ENCODE measurements around the gene BMP2K.
"Not testable (repeated sequence)": the region's sequence is repeated elsewhere in the genome, so short reads cannot be mapped to it uniquely, and the experiment has no call there.

The BMP2K gene

DNA sequence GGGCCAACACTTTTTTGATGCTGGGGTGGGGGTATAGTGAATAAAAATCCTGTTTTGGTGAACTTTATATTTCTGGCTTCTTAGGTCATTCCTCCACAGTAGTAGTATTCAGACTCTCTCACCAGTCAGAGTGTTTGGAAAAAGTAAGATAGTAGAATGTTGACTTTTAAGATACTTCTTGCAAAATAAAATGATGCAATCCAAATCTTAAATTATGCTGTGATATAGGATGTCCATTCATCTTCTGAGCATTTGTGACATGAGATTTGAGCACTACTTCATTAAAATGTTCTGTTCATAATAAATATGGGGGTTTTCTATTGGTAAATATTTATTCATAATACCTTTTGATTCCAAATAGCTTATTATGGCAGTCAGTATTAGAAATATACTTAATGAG, 70.1 kb downstream of the BMP2K start:
- H3K4me3 ChIP-seq (replicated peaks; ENCODE audit: low read depth, low read length) = no peak overlapping the region
- peak; percentile 11 for DNase-seq (ENCODE audit: low read depth)
- TF ChIP-seq, protein P1, sequence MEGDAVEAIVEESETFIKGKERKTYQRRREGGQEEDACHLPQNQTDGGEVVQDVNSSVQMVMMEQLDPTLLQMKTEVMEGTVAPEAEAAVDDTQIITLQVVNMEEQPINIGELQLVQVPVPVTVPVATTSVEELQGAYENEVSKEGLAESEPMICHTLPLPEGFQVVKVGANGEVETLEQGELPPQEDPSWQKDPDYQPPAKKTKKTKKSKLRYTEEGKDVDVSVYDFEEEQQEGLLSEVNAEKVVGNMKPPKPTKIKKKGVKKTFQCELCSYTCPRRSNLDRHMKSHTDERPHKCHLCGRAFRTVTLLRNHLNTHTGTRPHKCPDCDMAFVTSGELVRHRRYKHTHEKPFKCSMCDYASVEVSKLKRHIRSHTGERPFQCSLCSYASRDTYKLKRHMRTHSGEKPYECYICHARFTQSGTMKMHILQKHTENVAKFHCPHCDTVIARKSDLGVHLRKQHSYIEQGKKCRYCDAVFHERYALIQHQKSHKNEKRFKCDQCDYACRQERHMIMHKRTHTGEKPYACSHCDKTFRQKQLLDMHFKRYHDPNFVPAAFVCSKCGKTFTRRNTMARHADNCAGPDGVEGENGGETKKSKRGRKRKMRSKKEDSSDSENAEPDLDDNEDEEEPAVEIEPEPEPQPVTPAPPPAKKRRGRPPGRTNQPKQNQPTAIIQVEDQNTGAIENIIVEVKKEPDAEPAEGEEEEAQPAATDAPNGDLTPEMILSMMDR (IDR thresholded peaks at IDR 0.05; ENCODE audit: low read length, missing control alignments) = no peak

DNA sequence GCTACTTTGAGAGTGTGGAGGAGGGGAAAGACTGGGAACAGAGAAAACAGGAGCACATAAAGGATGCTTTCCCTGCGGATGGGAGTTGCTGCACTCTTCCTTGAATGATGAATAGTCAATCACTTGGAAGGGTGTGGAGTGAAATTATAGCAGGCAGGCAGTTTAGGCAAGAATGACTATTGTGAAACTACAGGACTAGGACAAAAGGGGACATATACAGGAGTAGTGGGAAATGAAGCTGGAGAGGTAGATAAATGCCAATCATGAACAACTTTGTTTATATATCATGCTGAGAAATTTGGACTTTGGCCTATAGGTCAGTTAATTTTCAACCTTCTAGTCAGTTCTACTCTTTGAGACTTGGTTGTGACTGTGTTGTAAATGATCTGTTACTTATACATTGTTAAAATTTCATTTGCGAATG, 86.2 kb downstream of the BMP2K start:
- no peak overlapping the region for H3K4me3 ChIP-seq (replicated peaks; ENCODE audit: low read depth, low read length)
- TF ChIP-seq, protein P1 (IDR thresholded peaks at IDR 0.05; ENCODE audit: low read length, missing control alignments) = no peak
- DNase-seq (ENCODE audit: low read depth) = no peak

DNA sequence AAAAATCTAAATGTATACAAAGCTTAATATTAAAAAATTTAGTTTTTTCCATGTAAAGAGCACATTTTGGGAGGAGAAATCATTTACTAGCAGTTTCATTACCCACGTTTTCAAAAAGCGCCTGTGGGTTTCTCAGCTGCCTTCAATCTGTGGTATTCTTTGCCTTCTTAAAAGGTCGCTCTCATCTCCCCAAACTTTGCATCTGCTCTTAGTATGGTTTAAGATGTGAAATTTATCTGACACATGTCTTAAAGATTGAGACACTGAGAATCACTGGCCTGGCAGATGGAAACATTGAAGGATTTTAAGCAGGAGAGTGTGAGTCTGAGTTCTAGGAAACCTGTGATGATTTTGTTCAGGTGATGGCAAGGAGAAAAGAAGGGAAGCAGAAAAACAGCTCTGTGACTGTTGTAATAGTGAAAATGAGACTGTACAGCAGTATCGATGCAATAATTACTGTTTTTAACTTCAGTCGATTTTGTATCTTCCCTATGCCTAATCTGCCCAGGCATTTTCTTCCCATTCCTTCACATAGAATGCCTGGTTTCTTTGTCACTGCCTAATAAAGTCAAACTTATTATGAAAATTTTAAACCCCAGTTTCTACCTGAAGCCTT, 87.2 kb downstream of the BMP2K start:
- DNase-seq (ENCODE audit: low read depth) = no peak
- TF ChIP-seq, protein P1 (IDR thresholded peaks at IDR 0.05; ENCODE audit: low read length, missing control alignments) = no peak

DNA sequence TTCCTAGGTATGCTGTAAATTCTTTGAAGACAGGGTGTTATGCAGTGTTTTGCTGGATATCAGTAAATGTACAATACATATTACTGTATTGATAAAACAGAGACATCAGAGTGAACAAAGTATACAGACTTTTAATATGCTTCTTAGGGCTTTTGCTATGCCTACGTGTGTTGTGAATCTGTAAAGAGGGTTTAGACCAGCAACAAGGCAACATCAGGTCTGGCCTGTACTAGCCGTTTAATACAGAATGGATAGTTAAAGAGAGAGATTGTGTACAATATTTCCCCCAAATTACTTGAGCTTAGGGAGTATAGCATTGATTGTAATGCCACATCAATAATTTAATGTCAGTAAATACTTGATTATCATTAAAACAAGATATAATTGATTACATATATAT, 87.8 kb downstream of the BMP2K start:
- no peak for DNase-seq (ENCODE audit: low read depth)
- TF ChIP-seq, protein P1 (IDR thresholded peaks at IDR 0.05; ENCODE audit: low read length, missing control alignments) = no peak
- H3K4me3 ChIP-seq (replicated peaks; ENCODE audit: low read depth, low read length) = no peak overlapping the region

More for the DNA sequence above, 87.2 kb downstream of the BMP2K start:
- no peak overlapping the region for H3K4me3 ChIP-seq (replicated peaks; ENCODE audit: low read depth, low read length)

DNA sequence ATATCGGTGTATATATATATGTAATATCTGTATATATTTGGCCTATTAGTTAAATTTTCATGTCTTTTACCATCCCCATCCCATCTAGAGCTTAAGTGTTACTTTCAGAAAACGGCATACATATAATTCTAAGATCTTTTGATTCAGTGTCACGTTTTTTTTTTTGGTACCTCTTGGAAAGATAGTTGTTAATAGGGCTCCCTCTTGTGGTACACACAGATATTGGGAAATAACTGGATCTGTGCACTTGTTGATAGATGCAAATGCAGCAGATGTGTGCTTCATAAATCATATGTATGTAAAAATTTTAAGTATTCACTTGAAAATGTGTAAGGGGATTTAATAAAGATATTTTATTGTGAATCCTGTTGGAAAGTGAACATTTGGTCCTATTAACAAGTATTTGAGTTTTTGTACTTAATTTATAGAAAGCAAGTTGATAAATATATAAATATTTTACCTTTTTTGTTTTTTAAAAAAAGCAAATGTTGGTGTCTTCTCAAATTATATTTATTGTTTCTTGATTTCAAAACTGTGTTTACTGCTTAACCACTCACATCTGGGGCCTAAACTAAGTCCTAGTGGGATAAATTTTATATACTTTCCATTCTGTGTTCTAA, 88.4 kb downstream of the BMP2K start:
- H3K4me3 ChIP-seq (replicated peaks; ENCODE audit: low read depth, low read length) = no peak overlapping the region
- DNase-seq (ENCODE audit: low read depth) = peak; percentile 91
- TF ChIP-seq, protein P1 (IDR thresholded peaks at IDR 0.05; ENCODE audit: low read length, missing control alignments) = peak; percentile 65

DNA sequence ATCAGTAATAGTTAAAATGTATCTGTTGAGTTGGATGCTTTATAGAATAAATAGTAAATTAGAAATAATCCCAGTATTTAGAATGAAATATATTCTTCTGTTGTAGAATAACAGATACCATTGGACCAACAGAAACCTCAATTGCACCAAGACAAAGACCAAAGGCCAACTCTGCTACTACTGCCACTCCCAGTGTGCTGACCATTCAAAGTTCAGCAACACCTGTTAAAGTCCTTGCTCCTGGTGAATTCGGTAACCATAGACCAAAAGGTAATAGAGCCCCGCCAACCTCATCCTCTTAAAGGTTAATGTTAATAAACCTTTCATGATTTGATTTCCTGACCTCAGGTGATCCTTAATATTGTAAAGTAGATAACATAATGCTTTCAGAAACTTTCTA, 89.3 kb downstream of the BMP2K start:
- no peak overlapping the region for H3K4me3 ChIP-seq (replicated peaks; ENCODE audit: low read depth, low read length)
- DNase-seq (ENCODE audit: low read depth) = no peak
- TF ChIP-seq, protein P1 (IDR thresholded peaks at IDR 0.05; ENCODE audit: low read length, missing control alignments) = no peak

DNA sequence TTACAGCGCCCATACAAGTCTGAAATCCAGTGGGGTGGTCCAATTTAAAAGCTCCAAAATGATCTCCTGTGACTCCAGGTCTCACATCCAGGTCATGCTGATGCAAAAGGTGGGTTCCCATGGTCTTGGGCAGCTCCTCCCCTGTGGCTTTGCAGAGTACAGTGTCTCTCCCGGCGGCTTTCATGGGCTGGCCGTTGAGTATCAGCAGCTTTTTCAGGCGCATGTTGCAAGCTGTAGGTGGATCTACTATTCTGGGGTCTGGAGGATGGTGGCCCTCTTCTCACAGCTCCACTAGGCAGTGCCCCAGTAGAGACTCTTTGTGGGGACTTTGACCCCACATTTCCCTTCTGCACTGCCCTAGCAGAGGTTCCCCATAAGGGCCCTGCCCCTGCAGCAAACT, 92.6 kb downstream of the BMP2K start:
- not testable (repeated sequence) for H3K4me3 ChIP-seq (replicated peaks; ENCODE audit: low read depth, low read length); DNase-seq (ENCODE audit: low read depth)
